Measurements from ENCODE around the gene KLK1.
"Not testable (repeated sequence)": the region's sequence is repeated elsewhere in the genome, so short reads cannot be mapped to it uniquely, and the experiment has no call there.

The KLK1 gene

DNA sequence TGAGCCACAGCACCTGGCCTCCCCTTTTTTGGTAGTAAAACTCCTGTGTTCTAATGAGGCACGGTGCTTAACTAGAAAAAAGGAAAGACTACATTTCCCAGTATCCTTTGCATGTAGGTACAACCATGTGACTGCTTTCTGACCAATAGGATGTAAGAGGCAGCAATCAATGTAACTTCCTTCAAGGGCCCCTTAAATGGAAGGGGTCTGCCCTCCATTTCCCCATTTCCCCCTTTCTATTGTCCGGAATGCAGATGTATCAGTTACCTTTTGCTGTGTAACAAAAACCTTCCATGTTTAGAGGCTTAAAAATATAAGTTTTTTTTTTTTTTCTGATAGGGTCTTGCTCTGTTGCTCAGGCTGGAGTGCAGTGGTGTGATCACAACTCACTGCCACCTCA, 51.1 kb downstream of the KLK1 start:
- peaks cover 33% of the 10 kb centered on the region for H3K27me3 ChIP-seq
- H3K27ac ChIP-seq, result no peak overlapping the region
- no peak overlapping the region for H3K9ac ChIP-seq
- no peaks in the 10 kb centered on the region for H3K36me3 ChIP-seq
- 0 out of 2 replicates have a peak, but pooled peaks cover 6% of the 10 kb centered on the region for H3K9me3 ChIP-seq
- H3K4me1 ChIP-seq, result peaks cover 6% of the 10 kb centered on the region
- no peak for TF ChIP-seq Cebpa-rat (IDR thresholded peaks at IDR 0.05)
- H3K4me3 ChIP-seq, result no peak overlapping the region
- H4K20me1 ChIP-seq, result peaks cover 6% of the 10 kb centered on the region
- H3K4me2 ChIP-seq, result no peak overlapping the region

DNA sequence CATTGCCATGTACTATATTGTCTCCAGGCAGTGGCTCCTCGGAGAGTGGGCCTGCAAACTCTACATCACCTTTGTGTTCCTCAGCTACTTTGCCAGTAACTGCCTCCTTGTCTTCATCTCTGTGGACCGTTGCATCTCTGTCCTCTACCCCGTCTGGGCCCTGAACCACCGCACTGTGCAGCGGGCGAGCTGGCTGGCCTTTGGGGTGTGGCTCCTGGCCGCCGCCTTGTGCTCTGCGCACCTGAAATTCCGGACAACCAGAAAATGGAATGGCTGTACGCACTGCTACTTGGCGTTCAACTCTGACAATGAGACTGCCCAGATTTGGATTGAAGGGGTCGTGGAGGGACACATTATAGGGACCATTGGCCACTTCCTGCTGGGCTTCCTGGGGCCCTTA, 52.7 kb downstream of the KLK1 start:
- TF ChIP-seq Cebpa-rat (IDR thresholded peaks at IDR 0.05), result no peak
- H3K27ac ChIP-seq, result no peak overlapping the region
- H3K27me3 ChIP-seq, result peaks cover 17% of the 10 kb centered on the region

DNA sequence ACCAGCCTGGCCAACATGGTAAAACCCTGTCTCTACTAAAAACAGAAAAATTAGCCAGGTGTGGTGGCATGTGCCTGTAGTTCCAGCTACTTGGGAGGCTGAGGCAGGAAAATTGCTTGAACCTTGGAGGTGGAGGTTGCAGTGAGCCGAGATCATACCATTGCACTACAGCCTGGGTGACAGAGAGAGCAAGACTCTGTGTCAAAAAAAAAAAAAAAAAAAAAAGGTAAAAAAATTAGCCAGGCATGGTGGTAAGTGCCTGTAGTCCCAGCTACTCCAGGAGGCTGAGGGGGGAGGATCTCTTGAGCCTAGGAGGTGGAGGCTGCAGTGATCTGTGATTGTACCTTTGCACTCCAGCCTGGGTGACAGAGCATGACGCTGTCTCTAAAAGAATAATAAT, 53.4 kb downstream of the KLK1 start, which contains the start of gene GPR32:
Gene GPR32, plus strand, starts transcription at position 301 of the 400 bp plus-strand sequence. CDS start 137 bp downstream, outside the sequence.
- not testable (repeated sequence) for H4K20me1 ChIP-seq, H3K9ac ChIP-seq, H3K4me3 ChIP-seq, H3K9me3 ChIP-seq, H3K27ac ChIP-seq, H3K27me3 ChIP-seq, H3K36me3 ChIP-seq, H3K4me2 ChIP-seq, H3K4me1 ChIP-seq

More for the DNA sequence above, 52.7 kb downstream of the KLK1 start:
- no peaks in the 10 kb centered on the region for H3K9me3 ChIP-seq
- H3K9ac ChIP-seq, result no peak overlapping the region
- H3K4me1 ChIP-seq, result no peaks in the 10 kb centered on the region
- no peaks in the 10 kb centered on the region for H3K36me3 ChIP-seq
- H3K4me3 ChIP-seq, result no peak overlapping the region
- H4K20me1 ChIP-seq, result no peaks in the 10 kb centered on the region
- no peak overlapping the region for H3K4me2 ChIP-seq
